ENCODE data around the gene PKD1L1.

GRCh38 chr7:47907981-47908616 lies 40.2 kb downstream of the PKD1L1 start:
- TF ChIP-seq, protein P1, sequence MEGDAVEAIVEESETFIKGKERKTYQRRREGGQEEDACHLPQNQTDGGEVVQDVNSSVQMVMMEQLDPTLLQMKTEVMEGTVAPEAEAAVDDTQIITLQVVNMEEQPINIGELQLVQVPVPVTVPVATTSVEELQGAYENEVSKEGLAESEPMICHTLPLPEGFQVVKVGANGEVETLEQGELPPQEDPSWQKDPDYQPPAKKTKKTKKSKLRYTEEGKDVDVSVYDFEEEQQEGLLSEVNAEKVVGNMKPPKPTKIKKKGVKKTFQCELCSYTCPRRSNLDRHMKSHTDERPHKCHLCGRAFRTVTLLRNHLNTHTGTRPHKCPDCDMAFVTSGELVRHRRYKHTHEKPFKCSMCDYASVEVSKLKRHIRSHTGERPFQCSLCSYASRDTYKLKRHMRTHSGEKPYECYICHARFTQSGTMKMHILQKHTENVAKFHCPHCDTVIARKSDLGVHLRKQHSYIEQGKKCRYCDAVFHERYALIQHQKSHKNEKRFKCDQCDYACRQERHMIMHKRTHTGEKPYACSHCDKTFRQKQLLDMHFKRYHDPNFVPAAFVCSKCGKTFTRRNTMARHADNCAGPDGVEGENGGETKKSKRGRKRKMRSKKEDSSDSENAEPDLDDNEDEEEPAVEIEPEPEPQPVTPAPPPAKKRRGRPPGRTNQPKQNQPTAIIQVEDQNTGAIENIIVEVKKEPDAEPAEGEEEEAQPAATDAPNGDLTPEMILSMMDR (conservative IDR thresholded peaks at IDR 0.05; ENCODE audit: low read depth, low read length) = no peak
- no peak for TF ChIP-seq EZH2 (IDR thresholded peaks at IDR 0.05; ENCODE audit: borderline replicate concordance, low read depth, low read length, poor library complexity, severe bottlenecking)
